Choroid plexus epithelial cell (primary cell): Measurements from ENCODE around the gene PLA2G3.
"Not testable (repeated sequence)": the region's sequence is repeated elsewhere in the genome, so short reads cannot be mapped to it uniquely, and the experiment has no call there.

Experiments used
- DNase-seq: peaks from one replicate; pipeline ENCODE4 v3.0.0-alpha.2; 2010; ENCODE audit warnings: low read depth
- H3K4me3 ChIP-seq: 2 replicates; pipeline ENCODE4 v1.5.1; 2011; ENCODE audit warnings: low read depth, mild to moderate bottlenecking, control low read depth, low read length, moderate library complexity
- CTCF ChIP-seq: conservative IDR thresholded peaks from 2 replicates; pipeline ENCODE4 v1.5.1; 2011; ENCODE audit warnings: low read depth, mild to moderate bottlenecking, control low read depth, inconsistent platforms, low read length, moderate library complexity

The PLA2G3 gene

GRCh38 chr22:31177420-31178162, 37.3 kb upstream of the PLA2G3 start:
- peak; percentile 87 for DNase-seq
- H3K4me3 ChIP-seq: no peak overlapping the region
- TF ChIP-seq CTCF: no peak

GRCh38 chr22:31176923-31177322, 36.6 kb upstream of the PLA2G3 start:
- DNase-seq: no peak
- no peak for TF ChIP-seq CTCF

GRCh38 chr22:31173386-31174145, 33.3 kb upstream of the PLA2G3 start:
- no peak for TF ChIP-seq CTCF
- peak; percentile 89 for DNase-seq
- no peak overlapping the region for H3K4me3 ChIP-seq

More at GRCh38 chr22:31176923-31177322, 36.6 kb upstream of the PLA2G3 start:
- no peak overlapping the region for H3K4me3 ChIP-seq

- H3K4me3 ChIP-seq, DNase-seq: not testable (repeated sequence)
These were observed 31.4 kb upstream of the PLA2G3 start for GRCh38 chr22:31171734-31172133.

GRCh38 chr22:31170971-31171370, 30.7 kb upstream of the PLA2G3 start:
- H3K4me3 ChIP-seq: no peak overlapping the region
- DNase-seq: no peak
- TF ChIP-seq CTCF: no peak

- H3K4me3 ChIP-seq: no peak overlapping the region
- TF ChIP-seq CTCF: peak; percentile 9
- peak; percentile 38 for DNase-seq
These were observed 21.9 kb upstream of the PLA2G3 start for GRCh38 chr22:31162015-31162765.

GRCh38 chr22:31161386-31161785, 21.1 kb upstream of the PLA2G3 start:
- H3K4me3 ChIP-seq: no peak overlapping the region
- TF ChIP-seq CTCF: no peak
- no peak for DNase-seq
